GM19438 (cell line): ENCODE data around the gene TGFB3.

ENCODE experiments used
- ATAC-seq: cut with Tn5 transposase; IDR thresholded peaks from one replicate; pipeline ENCODE4 v1.9.1; 2021; ENCODE audit warnings: low read depth; ENCODE audit not compliant: unreplicated experiment

TGFB3 gene

DNA sequence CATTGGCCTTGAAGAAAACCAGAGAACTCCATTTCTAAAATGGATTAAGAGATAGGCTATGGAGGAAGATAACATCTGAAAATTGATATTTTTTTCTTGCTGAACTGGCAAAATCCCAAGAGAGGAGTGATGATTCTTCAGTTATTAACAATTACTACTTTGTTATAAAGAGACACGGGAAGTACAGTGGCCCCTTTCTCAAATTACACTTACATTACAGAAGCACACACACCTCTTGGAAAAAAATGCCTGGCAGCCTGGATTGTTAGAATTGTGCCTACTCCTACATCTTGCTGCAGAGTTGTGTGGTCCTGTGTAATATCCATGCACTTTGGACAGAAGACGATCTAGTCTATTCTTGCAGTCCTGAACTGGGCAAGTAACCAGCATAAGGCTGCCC lies 71.7 kb downstream of the TGFB3 start:
- no peak for ATAC-seq

GRCh38 chr14:75909630-75910029 lies 72.2 kb downstream of the TGFB3 start:
- ATAC-seq = no peak
